GM18499 (cell line): ENCODE measurements around the gene C17orf67.

Experiments used
- ATAC-seq: cut with Tn5 transposase; IDR thresholded peaks from one replicate; pipeline ENCODE4 v1.9.1; 2021; ENCODE audit warnings: moderate number of reproducible peaks; ENCODE audit not compliant: insufficient read depth, unreplicated experiment

The C17orf67 gene

GRCh38 chr17:56810343-56810742, 23.4 kb downstream of the C17orf67 start:
- ATAC-seq: no peak

GRCh38 chr17:56809820-56810179, 23.9 kb downstream of the C17orf67 start:
- no peak for ATAC-seq

- no peak for ATAC-seq
These were observed 24.5 kb downstream of the C17orf67 start for GRCh38 chr17:56809106-56809819.

- ATAC-seq: no peak
These were observed 25.2 kb downstream of the C17orf67 start for GRCh38 chr17:56808503-56808902.

GRCh38 chr17:56807723-56808122, 26.0 kb downstream of the C17orf67 start:
- no peak for ATAC-seq

GRCh38 chr17:56806949-56807348, 26.8 kb downstream of the C17orf67 start:
- ATAC-seq: no peak

GRCh38 chr17:56804454-56804853, 29.3 kb downstream of the C17orf67 start:
- ATAC-seq: no peak

GRCh38 chr17:56803071-56803470, 30.6 kb downstream of the C17orf67 start:
- no peak for ATAC-seq

- ATAC-seq: no peak
These were observed 32.1 kb downstream of the C17orf67 start for GRCh38 chr17:56801459-56802178.

- ATAC-seq: no peak
These were observed 34.8 kb downstream of the C17orf67 start for GRCh38 chr17:56798916-56799315.

- ATAC-seq: no peak
These were observed 37.2 kb downstream of the C17orf67 start for GRCh38 chr17:56796536-56796935.

- ATAC-seq: no peak
These were observed 38.4 kb downstream of the C17orf67 start for GRCh38 chr17:56795221-56795865.

- no peak for ATAC-seq
These were observed 39.8 kb downstream of the C17orf67 start for GRCh38 chr17:56793957-56794356.

- no peak for ATAC-seq
These were observed 40.2 kb downstream of the C17orf67 start for GRCh38 chr17:56793531-56793930.

- no peak for ATAC-seq
These were observed 41.5 kb downstream of the C17orf67 start for GRCh38 chr17:56792267-56792666.

GRCh38 chr17:56786989-56787482, 46.7 kb downstream of the C17orf67 start:
- peak; percentile 55 for ATAC-seq

GRCh38 chr17:56785997-56786680, 47.6 kb downstream of the C17orf67 start:
- ATAC-seq: no peak

- no peak for ATAC-seq
These were observed 48.3 kb downstream of the C17orf67 start for GRCh38 chr17:56785405-56785804.

GRCh38 chr17:56782338-56782737, 51.4 kb downstream of the C17orf67 start:
- no peak for ATAC-seq

GRCh38 chr17:56781906-56782305, 51.8 kb downstream of the C17orf67 start:
- ATAC-seq: no peak
